ENCODE results near the gene ARFIP2.
"Not testable (repeated sequence)": the region's sequence is repeated elsewhere in the genome, so short reads cannot be mapped to it uniquely, and the experiment has no call there.

The ARFIP2 gene

GRCh38 chr11:6481012-6481923 is at the start of gene ARFIP2, which contains the start of gene TIMM10B:
Gene ARFIP2 (minus strand): TSS chr11:6481331. CDS start chr11:6480421, 910 bp downstream.
Gene TIMM10B (plus strand): TSS chr11:6481501. CDS start chr11:6481517, 16 bp downstream.
- DNase-seq = peak; percentile 90

GRCh38 chr11:6530848-6531247 is 49.7 kb upstream of the ARFIP2 start:
- DNase-seq = no peak

- DNase-seq = no peak
Measured at GRCh38 chr11:6529266-6529665, 48.1 kb upstream of the ARFIP2 start.

- DNase-seq = no peak
Measured at GRCh38 chr11:6526411-6527135, 45.4 kb upstream of the ARFIP2 start.

- DNase-seq = no peak
Measured at GRCh38 chr11:6523253-6523652, 42.1 kb upstream of the ARFIP2 start.

GRCh38 chr11:6521946-6522345 is 40.8 kb upstream of the ARFIP2 start:
- DNase-seq = not testable (repeated sequence)

- DNase-seq = no peak
Measured at GRCh38 chr11:6520265-6520664, 39.1 kb upstream of the ARFIP2 start.

GRCh38 chr11:6516865-6517264 is 35.7 kb upstream of the ARFIP2 start:
- DNase-seq = no peak

- DNase-seq = no peak
Measured at GRCh38 chr11:6505577-6506240, 24.6 kb upstream of the ARFIP2 start.

- DNase-seq = no peak
Measured at GRCh38 chr11:6504166-6504565, 23.0 kb upstream of the ARFIP2 start.

- DNase-seq = no peak
Measured at GRCh38 chr11:6502382-6502781, 21.3 kb upstream of the ARFIP2 start.

GRCh38 chr11:6498544-6498943 is 17.4 kb upstream of the ARFIP2 start:
- DNase-seq = no peak

- no peak for DNase-seq
Measured at GRCh38 chr11:6498121-6498520, 17.0 kb upstream of the ARFIP2 start.

- DNase-seq = no peak
Measured at GRCh38 chr11:6497069-6497839, 16.1 kb upstream of the ARFIP2 start, which contains the start of gene DNHD1. Gene DNHD1 (plus strand): TSS chr11:6497280. CDS start chr11:6498216, 936 bp downstream.

- no peak for DNase-seq
Measured at GRCh38 chr11:6489306-6489705, 8.2 kb upstream of the ARFIP2 start.

GRCh38 chr11:6488821-6489220 is 7.7 kb upstream of the ARFIP2 start:
- no peak for DNase-seq

GRCh38 chr11:6488342-6488741 is 7.2 kb upstream of the ARFIP2 start:
- no peak for DNase-seq

- DNase-seq = no peak
Measured at GRCh38 chr11:6486938-6487337, 5.8 kb upstream of the ARFIP2 start.

- no peak for DNase-seq
Measured at GRCh38 chr11:6486256-6486655, 5.1 kb upstream of the ARFIP2 start.

GRCh38 chr11:6485661-6486060 is 4.5 kb upstream of the ARFIP2 start:
- no peak for DNase-seq

GRCh38 chr11:6483015-6483414 is 1.9 kb upstream of the ARFIP2 start:
- no peak for DNase-seq

- no peak for DNase-seq
Measured at GRCh38 chr11:6482441-6482840, 1.3 kb upstream of the ARFIP2 start.

- DNase-seq = no peak
Measured at GRCh38 chr11:6481924-6482275, 769 bp upstream of the ARFIP2 start.

Measured in NCI-H2171 treated with DMSO at 0.1 percent for 48 hours (cell line).